HCT116 (cell line): Measurements from ENCODE around the gene KIF21B. TPM values are rescaled to one million over a fixed set of nuclear protein-coding genes. Genes with fewer than 3 reads are reported as not detected.

ENCODE experiments used
- ATAC-seq: fragments of 200-7000 bp; cut with Tn5 transposase; 2 replicates; pipeline ENCODE4 v1.9.1; 2020; ENCODE audit warnings: mild to moderate bottlenecking, moderate library complexity
- BruUV-seq: library from RNA; stranded (reverse); fragments of 400-500 nt; replicated peaks from 2 replicates; lab custom pipeline; 2021; lab: Mats Ljungman, UMichigan
- CTCF ChIA-PET: fragments of 300-600 bp; sonication (Branson Sonifier 250); formaldehyde crosslinking; loops from one replicate; lab custom pipeline; 2021; ENCODE audit warnings: antibody characterized with exemption; lab: Charles Lee
- POLR2A ChIA-PET: fragments of 300-600, 350-600 bp; sonication (Branson Sonifier 250); formaldehyde crosslinking; loops from one replicate; lab custom pipeline; 2021; ENCODE audit warnings: antibody characterized with exemption; lab: Charles Lee
- RAD21 ChIA-PET, 2 experiments: fragments of 300-600 bp; sonication (Branson Sonifier 250); formaldehyde crosslinking; loops; one replicate each; lab custom pipeline; 2023; ENCODE audit warnings: low total read pairs in 2 of 2; ENCODE audit not compliant: uncharacterized antibody in 2 of 2, unreplicated experiment in 2 of 2, low non-redundant PET in 1 of 2; lab: Charles Lee
- DNase-seq: peaks from one replicate; pipeline ENCODE4 v3.0.0-alpha.2; 2010; ENCODE audit warnings: low read depth, low spot score
- H2AFZ ChIP-seq: fragments of 200-600 bp; shearing (Covaris generic), sonication (generic); 2 replicates; pipeline ENCODE4 v1.6.1; 2017; ENCODE audit warnings: low read depth, mixed run types, mixed read lengths, antibody characterized with exemption, low read length; ENCODE audit not compliant: poor library complexity, severe bottlenecking
- H3K27ac ChIP-seq: 2 replicates; pipeline ENCODE4 v1.5.1; 2012; ENCODE audit warnings: low read depth, low read length
- H3K27me3 ChIP-seq: fragments of 200-600 bp; sonication (generic); 2 replicates; pipeline ENCODE4 v1.6.1; 2016; ENCODE audit warnings: mixed run types, low read length, mixed read lengths; ENCODE audit not compliant: insufficient read depth
- H3K36me3 ChIP-seq, 2 experiments: fragments of 200-500 bp in 1 of 2; fragments of 200-600 bp in 1 of 2; sonication (Bioruptor generic) in 1 of 2; sonication (generic) in 1 of 2; 2 replicates each; pipeline versions ENCODE4 v1.5.1 to v1.6.1; 2014 to 2016; ENCODE audit warnings: low read length in 2 of 2, inconsistent platforms in 1 of 2, mixed read lengths in 1 of 2, mixed run types in 1 of 2; ENCODE audit not compliant: insufficient read depth in 2 of 2, control insufficient read depth in 1 of 2
- H3K4me1 ChIP-seq, 2 experiments: fragments of 200-600 bp in 1 of 2; sonication (generic) in 1 of 2; 2 replicates each; pipeline versions ENCODE4 v1.5.1 to v1.6.1; 2012 to 2017; ENCODE audit warnings: low read length in 2 of 2, inconsistent platforms in 1 of 2, mild to moderate bottlenecking in 1 of 2, mixed read lengths in 1 of 2, mixed run types in 1 of 2, moderate library complexity in 1 of 2; ENCODE audit not compliant: insufficient read depth in 2 of 2, control insufficient read depth in 1 of 2
- H3K4me2 ChIP-seq: fragments of 200-600 bp; sonication (generic); 2 replicates; pipeline ENCODE4 v1.6.1; 2017; ENCODE audit warnings: mixed run types, low read length, mixed read lengths
- H3K4me3 ChIP-seq, 2 experiments: fragments of 200-600 bp in 1 of 2; sonication (generic) in 1 of 2; replicated peaks in 1 of 2; 2 replicates each; pipeline ENCODE4 v1.5.1; 2011 to 2016; ENCODE audit warnings: low read length in 2 of 2, control low read depth in 1 of 2, low read depth in 1 of 2, mild to moderate bottlenecking in 1 of 2, mixed read lengths in 1 of 2, mixed run types in 1 of 2
- H3K79me2 ChIP-seq: fragments of 200-600 bp; sonication (generic); 2 replicates; pipeline ENCODE4 v1.6.1; 2017; ENCODE audit warnings: mild to moderate bottlenecking, mixed run types, low read length, moderate library complexity, mixed read lengths; ENCODE audit not compliant: insufficient read depth
- H3K9ac ChIP-seq: fragments of 200-600 bp; sonication (generic); 2 replicates; pipeline ENCODE4 v1.6.1; 2016; ENCODE audit warnings: low read length, mixed read lengths
- H3K9me2 ChIP-seq: fragments of 200-600 bp; sonication (generic), shearing (Covaris generic); 2 replicates; pipeline ENCODE4 v1.6.1; 2017; ENCODE audit warnings: mixed run types, mild to moderate bottlenecking, moderate library complexity; ENCODE audit not compliant: insufficient read depth
- H3K9me3 ChIP-seq, 2 experiments: fragments of 200-500 bp in 1 of 2; fragments of 200-600 bp in 1 of 2; sonication (Bioruptor generic) in 1 of 2; sonication (generic) in 1 of 2; 2 replicates each; pipeline ENCODE4 v1.6.1; 2014 to 2017; ENCODE audit warnings: low read length in 2 of 2, mixed read lengths in 2 of 2, inconsistent platforms in 1 of 2, low read depth in 1 of 2, mild to moderate bottlenecking in 1 of 2, mixed run types in 1 of 2, moderate library complexity in 1 of 2; ENCODE audit not compliant: control insufficient read depth in 1 of 2, insufficient read depth in 1 of 2
- H4K20me1 ChIP-seq: fragments of 200-600 bp; sonication (generic), shearing (Covaris generic); 2 replicates; pipeline ENCODE4 v1.6.1; 2017; ENCODE audit warnings: mixed run types, mild to moderate bottlenecking, moderate library complexity; ENCODE audit not compliant: insufficient read depth
- CBX3 ChIP-seq: IDR thresholded peaks from 2 replicates; pipeline ENCODE4 v1.6.1; 2012; ENCODE audit warnings: low read depth
- EGR1 ChIP-seq: IDR thresholded peaks from 2 replicates; pipeline ENCODE4 v1.6.1; 2012; ENCODE audit warnings: low read depth
- RAD21 ChIP-seq: IDR thresholded peaks from 2 replicates; pipeline ENCODE4 v1.6.1; 2012; ENCODE audit warnings: low read depth, mild to moderate bottlenecking
- intact Hi-C: fragments of 100-400 bp; cut with micrococcal nuclease; formaldehyde crosslinking; loops from 2 replicates; pipeline ENCODE4 v1.10.0; 2022
- total RNA-seq: library from RNA; stranded (reverse); gene quantifications from one replicate; pipeline ENCODE4 v1.2.1, GENCODE V29; 2021; ENCODE audit not compliant: unreplicated experiment
- TF ChIP-seq, protein P1 (sequence below): IDR thresholded peaks from 2 replicates; pipeline ENCODE4 v1.6.1; 2012
- TF ChIP-seq, protein P2 (sequence below), 3 experiments: fragments of 200-600 bp in 1 of 3; sonication (generic) in 1 of 3; IDR thresholded peaks in 2 of 3; conservative IDR thresholded peaks in 1 of 3; 2 replicates each; pipeline ENCODE4 v1.5.1; 2012 to 2017; ENCODE audit warnings: low read depth in 2 of 3, low read length in 2 of 3, antibody characterized with exemption in 1 of 3, borderline replicate concordance in 1 of 3, control low read depth in 1 of 3, mild to moderate bottlenecking in 1 of 3, mixed read lengths in 1 of 3, mixed run types in 1 of 3, moderate library complexity in 1 of 3; ENCODE audit not compliant: insufficient read depth in 1 of 3

The KIF21B gene
- total RNA-seq, 1 experiment from 2014 or later, result 6.1 TPM

DNA sequence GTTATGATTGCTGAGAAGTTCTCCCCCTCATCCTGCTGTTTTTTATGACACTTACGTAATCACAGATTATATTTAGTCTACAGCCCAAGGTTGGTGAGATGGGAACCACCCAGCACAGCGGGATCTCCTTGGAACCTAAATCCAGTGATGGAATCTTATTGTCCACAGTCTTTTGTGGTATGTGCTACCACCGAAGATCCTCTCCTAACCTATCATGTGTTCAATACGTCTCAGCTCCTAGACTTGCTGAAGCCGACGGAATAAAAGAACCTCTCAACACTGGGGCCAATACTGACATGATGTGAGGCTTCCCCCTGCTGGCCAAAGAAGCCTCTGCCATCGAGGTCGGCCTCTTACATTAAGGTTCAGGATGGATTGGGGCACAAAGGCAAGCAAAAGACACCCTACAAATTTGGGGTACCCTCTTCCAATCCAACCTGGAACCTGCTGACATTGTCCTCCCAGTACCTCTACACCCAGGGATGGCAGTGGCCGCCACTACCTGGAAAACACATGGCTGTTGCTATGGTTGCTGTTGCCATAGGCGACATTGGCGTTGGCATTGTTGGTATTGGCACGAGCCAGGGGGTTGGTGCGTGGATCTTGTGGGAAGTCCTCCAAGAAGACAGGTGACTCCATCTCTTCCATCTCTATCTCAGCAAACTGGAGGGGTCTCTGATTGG is 19.4 kb upstream of the KIF21B start:
- H4K20me1 ChIP-seq, result no peaks in the 10 kb centered on the region
- intact Hi-C loops, result loop anchor here (1.0 to 10.0 kb wide), 4 partner anchors 71 to 488 kb away; partner anchors contain the start of genes INAVA and KIF14
- H3K36me3 ChIP-seq, result no peaks in the 10 kb centered on the region
- H3K9me2 ChIP-seq, result no peaks in the 10 kb centered on the region
- peak overlapping the region; percentile 82 for H2AFZ ChIP-seq
- no peaks in the 10 kb centered on the region for H3K9me3 ChIP-seq
- peaks cover 0 to 3% of the 10 kb centered on the region in 2 experiments; a peak in 1 of 4 replicates for H3K4me1 ChIP-seq
- CTCF ChIA-PET, result interaction anchor here (0.6 to 4.1 kb wide), 8 partner anchors 13 to 484 kb away, joined by 3 to 44 read pairs (median 6); no protein-coding TSS in a partner anchor
- H3K79me2 ChIP-seq, result no peaks in the 10 kb centered on the region
- H3K4me2 ChIP-seq, result no peak overlapping the region
- H3K9ac ChIP-seq, result no peak overlapping the region
- no peak overlapping the region for H3K27ac ChIP-seq
- DNase-seq, result peak; percentile 65
- no peaks in the 10 kb centered on the region for H3K27me3 ChIP-seq
- TF ChIP-seq, protein P1, sequence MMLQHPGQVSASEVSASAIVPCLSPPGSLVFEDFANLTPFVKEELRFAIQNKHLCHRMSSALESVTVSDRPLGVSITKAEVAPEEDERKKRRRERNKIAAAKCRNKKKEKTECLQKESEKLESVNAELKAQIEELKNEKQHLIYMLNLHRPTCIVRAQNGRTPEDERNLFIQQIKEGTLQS, result no peak
- TF ChIP-seq CBX3, result no peak
- TF ChIP-seq, protein P2, sequence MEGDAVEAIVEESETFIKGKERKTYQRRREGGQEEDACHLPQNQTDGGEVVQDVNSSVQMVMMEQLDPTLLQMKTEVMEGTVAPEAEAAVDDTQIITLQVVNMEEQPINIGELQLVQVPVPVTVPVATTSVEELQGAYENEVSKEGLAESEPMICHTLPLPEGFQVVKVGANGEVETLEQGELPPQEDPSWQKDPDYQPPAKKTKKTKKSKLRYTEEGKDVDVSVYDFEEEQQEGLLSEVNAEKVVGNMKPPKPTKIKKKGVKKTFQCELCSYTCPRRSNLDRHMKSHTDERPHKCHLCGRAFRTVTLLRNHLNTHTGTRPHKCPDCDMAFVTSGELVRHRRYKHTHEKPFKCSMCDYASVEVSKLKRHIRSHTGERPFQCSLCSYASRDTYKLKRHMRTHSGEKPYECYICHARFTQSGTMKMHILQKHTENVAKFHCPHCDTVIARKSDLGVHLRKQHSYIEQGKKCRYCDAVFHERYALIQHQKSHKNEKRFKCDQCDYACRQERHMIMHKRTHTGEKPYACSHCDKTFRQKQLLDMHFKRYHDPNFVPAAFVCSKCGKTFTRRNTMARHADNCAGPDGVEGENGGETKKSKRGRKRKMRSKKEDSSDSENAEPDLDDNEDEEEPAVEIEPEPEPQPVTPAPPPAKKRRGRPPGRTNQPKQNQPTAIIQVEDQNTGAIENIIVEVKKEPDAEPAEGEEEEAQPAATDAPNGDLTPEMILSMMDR (IDR thresholded peaks at IDR 0.05 in 2 of 3, conservative IDR thresholded peaks at IDR 0.05 in 1 of 3; ENCODE audit: borderline replicate concordance in 1 of 3, insufficient read depth in 1 of 3, low read depth in 2 of 3, low read length in 2 of 3), result peak; percentile 84 to 96 (median 88)
- TF ChIP-seq EGR1, result no peak
- peak; percentile 96 for TF ChIP-seq RAD21
- TF ChIP-seq, all 23 proteins: peak for 2
- no TSS peak for BruUV-seq
- H3K4me3 ChIP-seq, result no peak overlapping the region
- peak; percentile 96 for ATAC-seq
- POLR2A ChIA-PET, result no interaction called here
- RAD21 ChIA-PET, result interaction anchor here (1.0 to 2.9 kb wide), 3 partner anchors 63 to 71 kb away, joined by 3 to 13 read pairs (median 4); no protein-coding TSS in a partner anchor
